OCI-LY3 (cell line): ENCODE measurements around the gene NKD2.

ENCODE experiments used
- H2AFZ ChIP-seq: fragments of 200-600, 300-600 bp; shearing (Covaris generic); 2 replicates; pipeline ENCODE4 v1.6.0; 2014; ENCODE audit warnings: antibody characterized with exemption, low read depth, low read length
- H3K27ac ChIP-seq: fragments of 200-600, 300-600 bp; sonication (generic); 2 replicates; pipeline ENCODE4 v1.5.1; 2014; ENCODE audit warnings: mild to moderate bottlenecking, low read length, moderate library complexity, mixed read lengths
- H3K27me3 ChIP-seq: fragments of 200-600, 300-600 bp; sonication (generic); 2 replicates; pipeline ENCODE4 v1.6.1; 2014; ENCODE audit warnings: low read depth, low read length, mixed read lengths
- H3K36me3 ChIP-seq: fragments of 200-600, 300-600 bp; sonication (generic); replicated peaks from 2 replicates; pipeline ENCODE3; 2014; ENCODE audit warnings: low read depth, low read length, mixed read lengths
- H3K4me1 ChIP-seq: fragments of 300-600, 200-600 bp; sonication (generic); 2 replicates; pipeline ENCODE4 v1.6.1; 2014; ENCODE audit warnings: low read length, mixed read lengths
- H3K4me2 ChIP-seq: fragments of 200-600, 300-600 bp; sonication (generic); 2 replicates; pipeline ENCODE4 v1.6.1; 2014; ENCODE audit warnings: low read length, mixed read lengths
- H3K4me3 ChIP-seq: fragments of 300-600, 200-600 bp; sonication (generic); 2 replicates; pipeline ENCODE4 v1.5.1; 2014; ENCODE audit warnings: antibody characterized with exemption, mild to moderate bottlenecking, low read length, moderate library complexity
- H3K79me2 ChIP-seq: fragments of 300-600, 200-600 bp; shearing (Covaris generic); 2 replicates; pipeline ENCODE4 v1.6.1; 2014; ENCODE audit warnings: mild to moderate bottlenecking, low read length, mixed read lengths
- H3K9ac ChIP-seq: fragments of 300-600, 200-600 bp; shearing (Covaris generic); 2 replicates; pipeline ENCODE4 v1.6.0; 2014; ENCODE audit warnings: mild to moderate bottlenecking, low read length, moderate library complexity
- H3K9me3 ChIP-seq: fragments of 200-600, 300-600 bp; shearing (Covaris generic); 2 replicates; pipeline ENCODE4 v1.6.1; 2014; ENCODE audit warnings: low read length, mixed read lengths; ENCODE audit not compliant: insufficient read depth
- H4K20me1 ChIP-seq: fragments of 200-600, 300-600 bp; sonication (generic); 2 replicates; pipeline ENCODE4 v1.6.1; 2016; ENCODE audit warnings: low read length, mixed read lengths; ENCODE audit not compliant: insufficient read depth
- CTCF ChIP-seq: fragments of 200-600, 300-600 bp; sonication (generic); IDR thresholded peaks from 2 replicates; pipeline ENCODE4 v1.5.1; 2014; ENCODE audit warnings: antibody characterized with exemption, low read length, low read depth
- EZH2phosphoT487 ChIP-seq: fragments of 200-600 bp; shearing (Covaris generic); IDR thresholded peaks from 2 replicates; pipeline ENCODE4 v1.6.1; 2018; ENCODE audit warnings: antibody characterized with exemption, mixed run types, low read depth

NKD2 gene

DNA sequence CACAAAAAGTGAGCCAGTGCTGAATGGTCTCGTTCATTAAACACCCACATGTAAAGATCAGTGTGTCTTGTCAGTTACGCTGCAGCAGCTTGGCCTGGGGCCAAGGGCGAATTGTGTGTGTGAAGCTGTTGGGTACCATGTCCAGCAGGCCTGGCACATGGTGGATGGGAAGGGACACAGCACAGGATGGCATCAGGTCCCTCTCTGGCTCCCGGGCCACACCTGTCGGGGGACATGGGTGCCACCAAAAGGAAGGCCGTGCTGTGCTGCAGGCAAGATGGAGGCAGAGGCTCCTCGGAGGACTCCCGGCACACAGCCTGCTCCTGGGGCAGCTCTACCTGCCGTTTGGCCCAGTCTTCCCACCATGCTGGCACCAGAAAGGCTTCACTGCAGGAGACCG is 32.0 kb downstream of the NKD2 start:
- H3K36me3 ChIP-seq: no peaks in the 10 kb centered on the region
- no peak overlapping the region for H3K4me3 ChIP-seq
- no peaks in the 10 kb centered on the region for H3K4me1 ChIP-seq
- TF ChIP-seq EZH2phosphoT487 (no peak), CTCF (no peak)
- no peak overlapping the region for H3K9ac ChIP-seq
- no peak overlapping the region for H3K4me2 ChIP-seq
- H3K27me3 ChIP-seq: no peaks in the 10 kb centered on the region
- no peak overlapping the region for H3K27ac ChIP-seq
- no peaks in the 10 kb centered on the region for H4K20me1 ChIP-seq
- no peaks in the 10 kb centered on the region for H3K9me3 ChIP-seq
- no peaks in the 10 kb centered on the region for H3K79me2 ChIP-seq
- H2AFZ ChIP-seq: no peak overlapping the region

GRCh38 chr5:1041225-1042143 is 32.9 kb downstream of the NKD2 start:
- H3K27ac ChIP-seq: no peak overlapping the region
- no peak overlapping the region for H2AFZ ChIP-seq
- no peak overlapping the region for H3K9ac ChIP-seq
- H3K27me3 ChIP-seq: no peaks in the 10 kb centered on the region
- H3K9me3 ChIP-seq: no peaks in the 10 kb centered on the region
- no peak overlapping the region for H3K4me2 ChIP-seq
- H3K4me1 ChIP-seq: no peaks in the 10 kb centered on the region
- TF ChIP-seq CTCF (no peak), EZH2phosphoT487 (no peak)
- no peaks in the 10 kb centered on the region for H3K79me2 ChIP-seq
- no peak overlapping the region for H3K4me3 ChIP-seq
- H4K20me1 ChIP-seq: no peaks in the 10 kb centered on the region
- H3K36me3 ChIP-seq: no peaks in the 10 kb centered on the region

- Histone ChIP-seq H3K9me3 (no peaks in the 10 kb centered on the region), H3K79me2 (no peaks in the 10 kb centered on the region)
Observed at GRCh38 chr5:1042626-1043025, 34.0 kb downstream of the NKD2 start.

GRCh38 chr5:1043327-1043726 is 34.7 kb downstream of the NKD2 start:
- TF ChIP-seq CTCF (no peak), EZH2phosphoT487 (no peak)
- Histone ChIP-seq H3K9me3 (no peaks in the 10 kb centered on the region), H3K36me3 (no peaks in the 10 kb centered on the region), H3K4me1 (no peaks in the 10 kb centered on the region), H3K27me3 (no peaks in the 10 kb centered on the region), H3K9ac (no peak overlapping the region), H3K4me3 (no peak overlapping the region), H3K4me2 (no peak overlapping the region), H2AFZ (no peak overlapping the region), H4K20me1 (no peaks in the 10 kb centered on the region), H3K79me2 (no peaks in the 10 kb centered on the region), H3K27ac (no peak overlapping the region)

More at GRCh38 chr5:1042626-1043025, 34.0 kb downstream of the NKD2 start:
- Histone ChIP-seq H3K4me1 (no peaks in the 10 kb centered on the region), H2AFZ (no peak overlapping the region), H3K27ac (no peak overlapping the region), H4K20me1 (no peaks in the 10 kb centered on the region), H3K4me2 (no peak overlapping the region), H3K9ac (no peak overlapping the region), H3K4me3 (no peak overlapping the region), H3K27me3 (no peaks in the 10 kb centered on the region), H3K36me3 (no peaks in the 10 kb centered on the region)
- TF ChIP-seq CTCF: no peak
- no peak for TF ChIP-seq EZH2phosphoT487
